ENCODE measurements around the gene LCN6.

LCN6 gene

DNA sequence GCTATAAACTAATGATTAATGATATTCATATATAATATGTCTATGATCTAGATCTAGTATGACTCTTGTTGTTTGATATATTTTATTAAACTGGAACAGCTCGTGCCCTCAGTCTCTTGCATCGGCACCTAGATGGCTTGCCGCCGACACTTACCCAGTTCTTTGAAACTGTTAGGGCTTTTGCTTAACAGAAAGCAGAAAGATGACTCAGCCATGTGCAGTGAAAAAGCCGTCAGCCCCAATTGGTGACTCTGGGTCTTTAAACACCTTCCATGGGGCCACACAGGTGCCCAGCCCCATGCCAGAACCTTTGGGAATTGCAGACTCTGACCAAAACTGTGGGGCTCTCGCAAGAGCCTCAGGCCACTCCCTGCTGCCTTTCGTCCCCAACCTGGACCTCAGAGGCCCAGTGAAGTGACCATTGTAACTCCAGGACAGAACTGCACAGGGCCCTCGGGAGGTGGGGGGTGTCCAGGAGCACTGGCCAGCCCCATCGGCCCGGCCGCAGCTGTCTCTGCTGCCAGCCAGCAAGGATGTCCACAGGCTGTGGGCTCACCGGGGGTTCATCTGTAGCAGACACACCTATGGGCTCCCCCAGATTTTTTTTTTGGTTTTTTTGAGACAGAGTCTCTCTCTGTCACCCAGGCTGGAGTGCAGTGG lies 13.4 kb downstream of the LCN6 start:
- intact Hi-C loops (cut with DNase I), result no loop called here
- DNase-seq, result peak in 3 of 42 donors; percentile 32 to 58 (median 38)

DNA sequence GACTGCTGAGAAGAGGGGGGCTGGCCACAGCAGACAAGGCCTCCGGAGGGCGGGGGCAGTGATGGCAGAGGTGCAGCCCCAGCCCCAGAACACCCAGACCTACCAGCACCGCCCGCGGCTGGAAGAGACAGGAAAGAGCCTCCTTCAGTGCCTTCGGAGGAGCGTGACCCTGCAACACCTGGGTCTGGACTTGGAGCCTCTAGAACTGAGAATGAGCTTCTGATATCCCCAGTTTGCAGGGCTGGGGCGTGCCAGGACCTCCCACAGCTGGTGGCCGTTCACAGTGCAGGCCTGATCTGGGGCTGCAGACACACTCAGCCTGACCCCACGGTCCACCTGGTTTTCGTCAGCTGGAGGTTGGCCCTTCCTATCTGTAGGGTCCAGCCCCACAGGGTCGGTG lies 14.7 kb downstream of the LCN6 start:
- intact Hi-C loops (cut with DNase I), result no loop called here
- no peak for DNase-seq

DNA sequence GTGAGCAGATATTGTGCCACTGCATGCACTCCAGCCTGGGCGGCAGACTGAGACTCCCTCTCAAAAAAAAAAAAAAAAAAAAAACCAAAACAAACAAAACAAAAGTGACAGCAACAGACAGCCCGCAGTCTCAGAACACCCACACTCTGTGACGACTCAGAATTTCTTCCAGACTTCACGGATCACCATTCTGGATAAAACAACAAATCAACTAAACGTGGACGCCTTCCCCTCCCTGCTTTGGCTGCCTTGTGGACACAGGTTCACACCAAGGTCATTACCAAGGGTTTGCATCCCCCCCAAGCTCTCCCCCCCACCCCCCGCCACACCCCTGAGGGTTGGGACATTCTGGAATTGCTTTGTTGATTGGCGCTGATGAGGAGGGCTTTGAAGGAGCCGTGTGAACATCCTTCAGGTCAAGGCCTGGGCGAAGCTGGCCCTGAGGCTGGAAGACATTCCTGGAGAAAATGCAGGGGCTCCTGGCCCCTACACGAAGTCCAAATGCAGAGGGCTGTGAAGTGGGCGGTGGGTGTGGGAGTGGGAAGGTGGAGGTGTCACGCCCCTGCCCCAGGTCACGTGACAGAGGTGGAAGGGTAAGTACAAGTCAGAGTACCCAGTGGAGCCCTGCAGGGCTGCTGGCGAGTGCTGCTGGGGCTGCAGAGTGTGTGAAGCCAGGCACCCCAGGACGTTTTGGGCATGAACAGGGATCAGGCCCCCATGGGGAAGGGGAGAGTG lies 15.7 kb downstream of the LCN6 start:
- no peak for DNase-seq
- intact Hi-C loops (cut with DNase I), result no loop called here

DNA sequence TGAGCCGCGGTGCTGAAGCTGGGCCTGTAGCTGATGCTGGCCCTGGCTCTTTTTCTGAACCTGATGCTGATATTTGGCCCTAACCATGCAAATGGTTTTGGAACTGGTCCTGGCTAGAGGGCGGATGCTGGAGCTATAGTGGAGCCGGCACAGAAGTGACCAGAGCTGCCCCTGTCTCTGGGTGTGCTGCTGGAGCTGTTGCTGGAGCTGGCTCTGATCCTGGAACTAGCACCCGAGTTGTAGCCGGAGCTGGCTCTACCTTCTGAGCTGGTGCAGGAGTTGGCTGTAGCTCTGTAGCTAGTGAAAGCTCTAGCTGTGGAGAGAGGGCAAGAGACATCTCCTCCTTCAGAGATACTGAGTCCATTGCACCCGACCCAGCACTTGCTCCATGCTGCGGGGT lies 18.4 kb downstream of the LCN6 start:
- intact Hi-C loops (cut with DNase I), result no loop called here
- DNase-seq, result no peak

DNA sequence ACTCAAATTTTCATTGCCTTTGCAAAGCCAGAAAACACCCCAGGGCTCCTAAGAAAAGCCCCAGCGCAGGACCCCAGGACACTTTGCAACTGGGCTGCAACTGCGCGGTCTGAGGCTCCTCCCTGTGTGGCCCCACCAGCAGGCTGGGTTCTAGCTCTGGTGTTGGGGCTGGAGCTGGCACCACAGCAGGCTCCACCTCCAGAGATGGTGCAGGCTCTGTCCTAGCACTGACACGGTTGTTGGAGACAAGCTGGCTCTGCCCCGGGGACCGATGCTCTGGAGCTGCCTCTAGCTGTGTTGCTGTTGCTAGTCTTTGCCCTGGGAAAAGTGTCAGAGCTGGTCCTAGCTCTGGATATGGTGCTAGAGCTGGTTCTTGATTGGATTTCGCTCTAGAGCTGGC lies 19.2 kb downstream of the LCN6 start:
- intact Hi-C loops (cut with DNase I), result no loop called here
- peak in 2 of 42 donors; percentile 34 to 39 for DNase-seq

DNA sequence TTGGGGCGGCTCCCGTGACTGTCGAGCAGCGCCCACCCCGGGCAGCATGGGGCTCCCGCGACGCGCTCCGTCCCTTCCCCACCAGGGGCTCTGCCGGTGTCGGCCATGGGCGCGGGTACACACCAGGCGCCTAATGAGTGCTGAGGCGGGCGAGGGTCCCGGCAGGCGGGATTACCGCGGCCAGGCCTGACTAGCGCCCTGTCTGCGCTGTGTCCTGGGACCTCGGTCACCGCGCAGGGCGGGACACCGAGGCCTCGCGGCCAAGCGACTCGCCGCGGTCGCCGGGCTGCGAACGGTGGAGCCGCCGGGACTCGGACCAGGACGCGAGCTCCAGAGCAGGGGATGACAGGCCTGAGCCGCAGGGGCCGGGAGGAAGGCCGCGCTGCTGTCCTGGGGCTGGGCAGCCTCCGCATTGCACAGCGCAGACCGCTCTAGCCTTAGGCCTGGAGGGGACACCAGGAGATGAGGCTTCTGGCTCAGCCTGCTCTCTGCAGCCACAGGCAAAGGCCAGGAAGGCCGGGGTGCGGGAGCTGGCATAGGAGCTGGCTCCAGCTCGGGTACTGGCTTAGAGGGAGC lies 19.7 kb downstream of the LCN6 start:
- intact Hi-C loops (cut with DNase I), result no loop called here
- DNase-seq, result peak in 4 of 42 donors; percentile 17 to 55 (median 26)

DNA sequence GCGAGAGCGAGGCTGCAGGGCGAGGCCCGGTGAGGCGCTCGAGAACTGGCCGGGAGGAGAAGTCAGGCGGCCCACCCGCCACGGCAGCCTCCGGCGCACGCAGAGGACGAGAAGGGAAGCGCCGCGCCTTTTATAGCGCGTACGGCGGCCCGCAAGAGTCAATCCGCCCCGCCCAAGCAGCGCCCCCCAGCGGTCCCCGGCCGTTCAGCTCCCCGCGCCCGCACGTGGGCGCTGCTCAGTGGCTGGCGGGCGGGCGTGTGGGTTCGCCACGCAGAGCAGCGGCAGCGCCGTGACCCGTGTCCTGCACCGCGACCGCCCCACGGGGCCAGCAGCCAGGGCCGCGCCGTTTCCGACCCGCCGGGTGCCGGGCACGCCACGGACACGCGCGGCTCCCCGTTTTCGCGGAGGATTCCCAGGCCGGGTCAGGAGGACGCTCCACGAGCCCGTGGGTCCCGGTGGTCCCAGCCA lies 20.2 kb downstream of the LCN6 start:
- peak; percentile 59 to 96 (median 90) for DNase-seq
- intact Hi-C loops (cut with DNase I), result no loop called here

DNA sequence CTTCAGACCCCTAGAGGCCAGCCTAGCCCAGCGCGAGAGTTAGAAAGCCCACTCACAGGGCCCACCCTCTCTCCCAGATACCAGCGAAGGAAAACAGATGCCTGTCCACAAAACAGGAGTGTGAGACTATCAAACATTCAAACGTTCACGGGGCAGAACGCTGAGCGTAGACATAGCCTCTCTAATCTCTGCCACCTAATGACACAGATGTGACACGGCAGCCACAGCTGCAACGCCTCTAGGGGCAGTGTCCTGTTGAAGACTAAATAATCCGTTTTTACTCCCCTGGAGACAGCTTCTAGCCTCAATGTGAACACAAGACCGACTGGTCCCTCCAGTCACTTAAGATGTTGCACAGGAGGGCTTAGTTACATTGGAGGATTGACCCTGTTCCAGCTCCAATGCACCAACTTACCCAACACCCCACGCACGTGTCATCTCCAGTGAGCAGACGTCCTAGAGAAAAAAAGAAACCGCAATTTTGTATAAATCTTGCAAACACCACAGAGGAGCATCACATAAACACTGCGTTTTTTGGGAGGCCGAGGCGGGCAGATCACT lies 21.6 kb downstream of the LCN6 start:
- intact Hi-C loops (cut with DNase I), result no loop called here
- peak in 1 of 42 donors; percentile 43 for DNase-seq

DNA sequence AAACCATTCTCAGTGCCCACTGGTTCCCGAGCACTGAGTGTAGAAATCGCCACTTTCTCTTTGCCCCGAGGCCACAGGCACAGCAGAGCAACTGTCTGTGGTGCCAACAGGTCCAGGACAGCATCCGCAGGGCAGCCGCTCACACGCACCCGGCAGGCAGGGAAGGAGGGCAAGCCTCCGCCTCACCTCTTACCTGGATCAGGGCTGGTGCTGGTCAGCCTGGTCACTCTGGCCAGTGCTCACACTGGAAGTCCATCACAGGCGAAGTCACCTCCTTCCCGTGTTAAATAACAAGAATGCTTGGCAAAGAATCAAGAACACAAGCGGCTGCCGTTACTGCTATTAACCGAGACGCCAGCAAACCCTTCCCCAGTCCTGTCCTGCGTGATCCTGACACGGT lies 22.2 kb downstream of the LCN6 start:
- DNase-seq, result no peak
- intact Hi-C loops (cut with DNase I), result no loop called here

DNA sequence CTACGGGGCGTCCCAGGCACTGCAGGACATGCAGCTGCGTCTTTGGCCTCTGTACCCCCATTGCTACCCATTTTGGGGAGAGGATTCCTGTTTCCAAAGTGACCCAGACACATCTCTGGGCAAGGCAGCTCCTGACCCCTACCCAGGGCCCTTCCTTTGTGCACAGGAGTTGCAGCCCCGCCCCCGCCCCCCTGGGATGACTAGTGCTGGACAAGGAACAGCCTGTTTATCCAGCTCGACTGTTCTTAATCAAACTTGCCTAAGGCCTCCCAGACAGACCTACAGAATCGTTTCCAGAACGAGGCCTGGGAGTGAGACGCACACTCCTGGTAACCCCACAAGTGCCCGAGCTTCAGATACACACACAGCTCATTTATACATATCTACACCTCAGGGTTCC lies 22.7 kb downstream of the LCN6 start:
- intact Hi-C loops (cut with DNase I), result no loop called here
- DNase-seq, result no peak

DNA sequence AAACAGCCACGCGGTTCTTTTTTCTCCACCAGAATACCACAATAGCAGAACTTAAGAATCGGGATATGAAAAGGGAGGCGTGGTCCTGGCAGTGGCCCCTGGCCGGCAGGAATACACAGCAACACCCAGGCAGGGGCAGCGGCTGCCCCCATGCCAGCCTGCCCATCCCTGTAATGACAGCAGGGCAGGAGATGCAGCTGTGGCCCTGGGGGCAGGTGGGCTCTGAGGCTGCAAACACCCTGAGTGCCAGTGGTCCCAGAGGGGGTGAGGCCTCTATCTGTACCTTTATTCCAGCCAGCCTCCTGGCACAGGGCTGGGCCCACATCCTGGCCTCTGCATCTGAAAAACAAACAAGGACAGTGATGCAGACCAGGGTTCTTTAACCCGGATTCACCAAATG lies 23.6 kb downstream of the LCN6 start:
- DNase-seq, result no peak
- intact Hi-C loops (cut with DNase I), result no loop called here

DNA sequence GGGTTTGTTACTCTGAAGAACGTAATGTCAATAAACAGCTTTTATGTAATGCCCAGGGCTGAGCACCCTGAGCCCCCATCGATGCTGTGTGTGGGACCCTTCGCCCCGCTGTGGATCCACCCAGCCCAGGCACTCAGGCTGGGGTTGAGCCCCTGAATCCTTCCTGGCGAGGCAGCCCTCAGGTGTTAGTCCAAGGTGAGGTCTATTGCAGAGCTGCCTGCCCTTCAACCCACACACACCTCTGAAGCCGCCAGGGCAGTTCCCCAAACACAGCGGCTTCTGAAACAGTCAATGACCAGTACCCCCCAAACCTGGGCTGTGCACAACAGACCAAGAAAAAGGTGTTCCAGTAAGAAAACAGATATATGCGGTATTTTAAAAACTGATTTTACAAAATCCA lies 24.3 kb downstream of the LCN6 start:
- DNase-seq, result no peak
- intact Hi-C loops (cut with DNase I), result no loop called here

DNA sequence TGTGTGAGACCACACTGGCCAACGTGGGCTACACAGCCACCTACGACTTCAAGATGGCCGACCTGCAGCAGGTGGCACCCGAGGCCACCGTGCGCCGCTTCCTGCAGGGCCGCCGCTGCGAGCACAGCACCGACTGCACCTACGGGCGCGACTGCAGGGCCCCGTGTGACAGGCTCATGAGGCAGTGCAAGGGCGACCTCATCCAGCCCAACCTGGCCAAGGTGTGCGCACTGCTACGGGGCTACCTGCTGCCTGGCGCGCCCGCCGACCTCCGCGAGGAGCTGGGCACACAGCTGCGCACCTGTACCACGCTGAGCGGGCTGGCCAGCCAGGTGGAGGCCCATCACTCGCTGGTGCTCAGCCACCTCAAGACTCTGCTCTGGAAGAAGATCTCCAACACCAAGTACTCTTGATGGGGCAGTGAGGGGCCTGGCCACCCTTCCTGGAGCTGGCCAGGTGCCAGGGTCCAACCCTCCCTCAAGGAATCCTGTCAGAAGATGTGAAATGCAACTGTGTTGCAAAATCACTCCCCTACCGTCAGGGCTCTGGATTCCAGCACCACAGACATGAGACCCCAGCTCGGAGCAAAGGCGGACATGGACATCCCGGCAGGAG lies 24.9 kb downstream of the LCN6 start:
- DNase-seq, result no peak
- intact Hi-C loops (cut with DNase I), result no loop called here

DNA sequence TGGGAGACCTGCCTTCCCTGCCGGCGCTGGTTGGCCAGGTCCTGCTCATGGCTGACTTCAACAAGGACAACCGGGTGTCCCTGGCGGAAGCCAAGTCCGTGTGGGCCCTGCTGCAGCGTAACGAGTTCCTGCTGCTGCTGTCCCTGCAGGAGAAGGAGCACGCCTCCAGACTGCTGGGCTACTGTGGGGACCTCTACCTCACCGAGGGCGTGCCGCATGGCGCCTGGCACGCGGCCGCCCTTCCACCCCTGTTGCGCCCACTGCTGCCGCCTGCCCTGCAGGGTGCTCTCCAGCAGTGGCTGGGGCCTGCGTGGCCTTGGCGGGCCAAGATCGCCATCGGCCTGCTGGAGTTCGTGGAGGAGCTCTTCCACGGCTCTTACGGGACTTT lies 25.4 kb downstream of the LCN6 start:
- DNase-seq, result no peak
- intact Hi-C loops (cut with DNase I), result no loop called here

DNA sequence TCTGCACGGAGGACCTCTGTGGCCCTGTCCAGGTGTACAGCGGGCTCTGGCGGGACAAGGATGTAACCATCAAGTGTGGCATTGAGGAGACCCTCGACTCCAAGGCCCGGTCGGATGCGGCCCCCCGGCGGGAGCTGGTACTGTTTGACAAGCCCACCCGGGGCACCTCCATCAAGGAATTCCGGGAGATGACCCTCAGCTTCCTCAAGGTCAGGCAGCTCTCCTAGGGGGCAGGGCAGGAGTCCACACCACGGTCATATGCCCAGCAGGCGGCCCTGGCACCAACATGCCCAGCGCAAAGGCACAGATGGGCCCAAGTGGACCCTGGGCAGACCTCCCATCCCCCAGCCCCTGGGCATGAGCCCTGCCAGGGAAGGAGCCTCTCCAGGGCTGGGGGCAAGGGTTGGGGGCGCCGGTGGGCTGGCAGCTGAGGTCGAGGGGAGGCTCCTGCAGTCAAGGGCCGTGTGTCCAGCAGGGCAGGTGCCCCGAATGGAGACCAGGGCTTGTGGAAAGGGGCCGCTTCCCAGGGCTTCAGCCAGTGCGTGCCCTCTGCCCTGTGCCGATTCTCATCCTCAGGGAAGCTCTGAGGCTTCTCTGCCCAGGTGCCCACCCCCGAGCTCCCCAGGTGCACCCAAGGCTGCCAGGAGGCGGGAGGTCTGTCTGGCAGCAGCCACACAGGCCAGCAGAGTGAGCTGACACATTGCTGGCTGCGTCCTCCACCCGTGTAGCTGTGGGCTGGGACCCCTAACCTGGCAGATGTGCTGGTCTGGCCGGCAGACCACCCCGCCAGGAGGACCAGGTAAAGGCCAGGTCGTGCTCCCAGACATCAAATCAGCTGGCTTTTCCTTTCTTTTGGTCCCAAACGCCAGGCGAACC lies 26.0 kb downstream of the LCN6 start:
- intact Hi-C loops (cut with DNase I), result no loop called here
- DNase-seq, result no peak

DNA sequence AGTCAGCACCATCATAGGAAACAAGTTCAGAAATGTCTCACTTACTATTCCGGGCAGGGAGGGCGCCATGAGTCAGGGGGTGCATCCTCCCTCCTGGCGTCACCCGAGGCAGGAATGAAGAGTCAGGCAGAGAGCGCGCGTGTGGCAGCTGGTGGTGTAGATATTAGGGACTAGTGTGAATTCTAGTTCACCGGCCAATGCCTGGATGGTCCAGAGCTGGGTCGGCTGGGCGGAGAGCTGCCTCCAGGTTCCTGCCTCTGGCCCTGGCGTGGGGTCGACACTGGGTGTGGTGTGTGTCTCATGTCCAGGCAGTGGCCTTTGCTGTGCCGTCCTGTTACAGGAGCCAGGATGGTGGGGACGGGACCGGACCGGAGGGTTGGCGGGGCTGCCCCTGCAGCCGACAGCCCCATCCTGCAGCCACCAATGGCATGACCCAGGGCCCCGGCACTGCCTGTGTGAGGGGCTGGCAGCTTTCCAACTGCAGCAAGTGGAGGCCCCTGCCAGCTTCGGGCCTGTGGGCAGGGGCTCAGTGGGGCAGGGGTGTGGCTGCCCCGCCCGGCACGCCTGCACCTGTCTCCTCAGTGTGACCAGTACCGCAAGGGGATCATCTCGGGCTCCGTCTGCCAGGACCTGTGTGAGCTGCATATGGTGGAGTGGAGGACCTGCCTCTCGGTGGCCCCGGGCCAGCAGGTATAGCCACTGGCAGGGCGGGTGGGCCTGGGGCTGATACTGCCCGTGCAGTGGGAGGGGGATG lies 26.8 kb downstream of the LCN6 start:
- DNase-seq, result peak in 6 of 42 donors; percentile 12 to 64 (median 41)
- intact Hi-C loops (cut with DNase I), result no loop called here

DNA sequence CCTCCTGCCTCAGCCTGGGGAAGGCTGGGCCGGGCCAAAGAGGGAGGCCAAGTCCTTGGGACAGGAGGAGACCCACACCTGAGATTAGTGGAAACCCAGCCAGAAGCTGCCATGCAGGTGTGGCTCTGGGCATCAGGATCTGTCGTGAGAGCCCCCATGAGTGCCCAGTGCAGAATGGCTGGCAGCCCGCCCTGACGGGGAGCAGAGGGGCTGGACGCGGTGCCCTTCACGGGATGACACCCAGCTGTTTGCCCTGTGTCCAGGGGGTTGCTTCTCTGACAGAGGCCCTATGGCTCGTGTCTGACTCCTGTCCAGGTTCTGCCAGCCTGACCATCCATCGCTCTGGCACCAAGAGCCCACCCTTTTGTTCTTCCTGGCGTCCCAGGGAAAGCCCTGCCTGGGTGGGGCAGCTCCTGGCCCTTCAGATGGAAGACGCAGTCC lies 27.4 kb downstream of the LCN6 start:
- no peak for DNase-seq
- intact Hi-C loops (cut with DNase I), result no loop called here

DNA sequence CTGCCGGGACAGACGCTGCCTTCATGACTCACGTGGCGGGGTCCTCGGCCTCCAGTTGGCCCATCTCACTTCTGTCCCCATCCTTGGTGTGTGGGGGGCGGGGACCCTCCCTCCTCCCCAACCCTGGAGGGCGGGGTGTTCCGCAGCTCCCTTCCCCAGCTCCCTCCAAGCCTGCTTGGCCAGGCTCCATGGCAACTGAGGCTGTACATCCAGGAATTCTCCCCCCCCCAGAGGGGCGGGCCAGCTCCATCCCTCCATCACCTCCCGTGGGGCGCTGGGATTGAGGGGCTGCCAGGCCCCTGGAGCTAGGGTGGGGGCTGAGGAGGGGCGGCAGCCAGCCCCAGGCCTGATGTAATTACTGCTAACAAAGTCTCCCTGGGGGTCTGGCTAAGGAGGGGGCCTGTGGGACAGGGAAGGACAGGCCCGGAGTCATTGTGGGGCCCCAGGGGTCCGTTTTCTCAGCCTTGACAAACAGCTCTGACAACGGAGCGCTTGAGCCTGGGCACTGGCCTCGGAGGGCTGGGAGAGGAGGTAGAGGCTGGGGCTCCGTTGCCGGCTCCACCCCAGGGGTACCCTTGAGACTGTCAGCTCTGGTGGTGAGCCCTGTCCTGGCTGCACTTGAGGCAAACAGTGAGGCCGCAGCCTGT lies 28.0 kb downstream of the LCN6 start:
- peak in 7 of 42 donors; percentile 13 to 58 (median 29) for DNase-seq
- intact Hi-C loops (cut with DNase I), result no loop called here
